NCI-H187 treated with DMSO at 0.1 percent for 48 hours (cell line): ENCODE measurements around the gene SEPTIN10.

ENCODE experiments used
- DNase-seq: peaks from one replicate; lab custom pipeline; 2025; lab: John Stamatoyannopoulos, UW

The SEPTIN10 gene

DNA sequence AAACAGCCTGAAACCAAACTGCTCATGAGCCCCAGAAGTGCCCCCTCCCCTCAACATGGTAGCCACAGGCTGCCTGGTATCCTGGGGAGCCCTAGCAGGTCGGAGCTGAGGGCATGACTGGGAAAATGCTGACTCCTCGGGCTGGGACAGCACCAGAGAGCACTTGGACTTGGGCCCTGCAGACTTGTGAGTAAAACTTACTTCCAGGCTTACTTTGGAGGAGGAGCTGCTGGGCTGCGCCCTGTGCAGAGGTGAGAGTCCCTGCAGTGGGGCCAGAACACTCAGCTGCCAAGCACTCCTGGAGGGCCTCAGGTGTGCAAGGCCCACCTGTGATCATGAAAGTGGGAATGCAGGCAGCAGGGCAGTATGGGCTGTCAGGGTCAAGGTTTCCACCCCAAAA lies 119.4 kb downstream of the SEPTIN10 start:
- no peak for DNase-seq

DNA sequence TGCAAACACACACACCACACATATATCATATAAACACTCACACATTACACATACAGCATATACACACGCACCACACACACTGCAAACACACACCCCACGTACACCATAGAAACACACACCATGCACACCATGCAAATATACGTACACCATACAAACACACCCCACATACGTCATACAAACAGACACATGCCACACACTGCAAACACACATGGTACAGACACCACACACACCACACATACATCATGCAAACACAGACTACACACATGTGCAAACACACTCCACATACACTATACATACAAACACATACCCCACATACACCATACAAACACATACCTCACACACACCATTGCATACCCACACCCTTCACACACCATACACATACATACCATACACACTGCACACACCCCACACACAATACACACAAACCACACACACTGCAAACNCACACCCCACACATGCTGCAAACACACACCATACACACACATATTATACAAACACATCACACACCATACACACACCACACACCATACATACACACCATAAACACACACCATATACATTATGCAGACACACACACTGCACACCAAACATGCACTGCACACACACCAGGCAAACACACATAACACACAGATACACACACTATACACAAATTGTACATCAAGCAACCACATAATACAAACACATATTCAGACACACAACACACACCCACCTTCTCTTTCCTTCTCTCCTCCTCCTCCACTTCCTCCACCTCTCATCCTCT lies 120.4 kb downstream of the SEPTIN10 start:
- DNase-seq = no peak
